ENCODE data around the gene CTAGE1. TPM values are rescaled to one million over a fixed set of nuclear protein-coding genes. Genes with fewer than 3 reads are reported as not detected.

CTAGE1 gene, protein sequence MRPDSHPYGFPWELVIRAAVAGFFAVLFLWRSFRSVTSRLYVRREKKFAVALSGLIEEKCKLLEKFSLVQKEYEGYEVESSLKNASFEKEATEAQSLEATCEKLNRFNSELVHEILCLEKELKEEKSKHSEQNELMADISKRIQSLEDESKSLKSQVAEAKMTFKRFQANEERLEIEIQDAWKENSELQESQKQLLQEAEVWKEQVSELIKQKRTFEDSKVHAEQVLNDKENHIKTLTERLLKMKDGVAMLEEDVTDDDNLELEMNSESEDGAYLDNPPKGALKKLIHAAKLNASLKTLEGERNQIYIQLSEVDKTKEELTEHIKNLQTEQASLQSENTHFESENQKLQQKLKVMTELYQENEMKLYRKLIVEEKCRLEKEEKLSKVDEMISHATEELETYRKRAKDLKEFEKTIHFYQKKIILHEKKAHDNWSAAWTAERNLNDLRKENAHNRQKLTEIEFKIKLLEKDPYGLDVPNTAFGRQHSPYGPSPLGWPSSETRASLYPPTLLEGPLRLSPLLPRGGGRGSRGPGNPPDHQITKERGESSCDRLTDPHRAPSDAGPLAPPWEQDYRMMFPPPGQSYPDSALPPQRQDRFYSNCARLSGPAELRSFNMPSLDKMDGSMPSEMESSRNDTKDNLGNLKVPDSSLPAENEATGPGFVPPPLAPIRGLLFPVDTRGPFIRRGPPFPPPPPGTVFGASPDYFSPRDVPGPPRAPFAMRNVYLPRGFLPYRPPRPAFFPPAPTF
- 0.03 TPM in 1 of 2 replicates, not detected in the other for polyA plus RNA-seq (2013)

DNA sequence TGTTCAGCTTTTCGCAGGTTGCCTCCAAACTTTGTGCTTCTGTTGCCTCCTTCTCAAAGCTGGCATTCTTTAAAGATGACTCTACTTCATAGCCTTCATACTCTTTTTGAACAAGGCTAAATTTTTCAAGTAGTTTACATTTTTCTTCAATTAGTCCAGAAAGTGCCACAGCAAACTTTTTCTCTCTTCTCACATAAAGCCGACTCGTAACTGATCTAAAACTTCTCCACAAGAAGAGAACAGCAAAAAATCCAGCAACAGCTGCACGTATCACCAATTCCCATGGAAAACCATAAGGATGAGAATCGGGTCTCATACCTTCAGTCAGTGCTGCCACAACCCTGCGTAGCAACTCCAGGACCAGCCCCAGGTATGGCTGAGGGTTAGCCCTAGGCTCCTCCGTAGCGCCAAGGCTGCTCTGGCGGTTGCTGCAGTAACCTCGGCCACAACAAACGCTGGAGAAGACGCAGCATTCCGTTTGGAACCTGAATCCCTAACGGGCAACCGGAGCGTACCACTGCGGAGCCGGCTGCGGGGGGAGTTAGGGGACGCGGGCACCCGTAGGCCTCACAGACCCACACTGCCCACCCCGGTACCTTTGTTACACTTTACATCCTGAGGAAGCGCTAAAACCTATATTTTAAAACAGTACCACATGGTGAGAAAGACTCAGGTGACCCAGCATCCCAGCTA is at the start of gene CTAGE1:
CTAGE1 (minus strand) TSS at position 420 of the 693 bp plus-strand sequence; CDS start at position 316, 104 bp downstream.
- Histone ChIP-seq H3K18ac (ENCODE audit: low read length) (no peak within 1 kb of the TSS), H3K9me3 (ENCODE audit: insufficient read depth, low read depth, low read length) (peaks cover 4% of the 10 kb centered on the region), H2AK5ac (ENCODE audit: low read length) (no peak within 1 kb of the TSS), H3K9ac (ENCODE audit: low read length) (no peak within 1 kb of the TSS), H3K23ac (ENCODE audit: low read length) (no peak within 1 kb of the TSS), H3K4ac (ENCODE audit: low read depth, low read length) (no peak within 1 kb of the TSS), H2BK5ac (ENCODE audit: low read depth, low read length, poor library complexity) (no peak within 1 kb of the TSS), H2BK12ac (ENCODE audit: low read length) (no peak within 1 kb of the TSS), H4K91ac (ENCODE audit: low read depth, low read length) (no peak within 1 kb of the TSS), H4K8ac (ENCODE audit: low read depth, low read length) (no peak within 1 kb of the TSS), H3K4me2 (ENCODE audit: low read length) (no peak within 1 kb of the TSS), H3K4me1 (ENCODE audit: control insufficient read depth in 1 of 2, insufficient read depth in 2 of 2, low read length in 2 of 2) (peaks cover 3 to 5% of the 10 kb centered on the region in 2 experiments), H2AFZ (ENCODE audit: insufficient read depth, low read length, poor library complexity) (no peak within 1 kb of the TSS), H4K12ac (ENCODE audit: low read depth, low read length) (no peak within 1 kb of the TSS), H3K79me1 (ENCODE audit: low read length) (no peaks in the 10 kb centered on the region), H2BK120ac (ENCODE audit: insufficient read depth, low read length, poor library complexity) (peak within 1 kb of the TSS; percentile 1), H3K14ac (ENCODE audit: low read length) (no peak within 1 kb of the TSS), H3K27ac (ENCODE audit: low read depth, low read length) (no peak within 1 kb of the TSS), H3K4me3 (ENCODE audit: low read depth, low read length) (no peak within 1 kb of the TSS), H3K36me3 (ENCODE audit: control insufficient read depth in 1 of 2, insufficient read depth in 2 of 2, low read length in 2 of 2) (no peaks in the 10 kb centered on the region), H3K27me3 (ENCODE audit: insufficient read depth, low read length) (no peaks in the 10 kb centered on the region), H3K79me2 (ENCODE audit: control insufficient read depth, insufficient read depth, low read length, poor library complexity) (no peaks in the 10 kb centered on the region)
- DNase-seq = peak; percentile 91 to 93
- no CpG with 5 or more reads among the region's 24 CpGs for WGBS (ENCODE audit: extremely low coverage, insufficient coverage, insufficient read length)

GRCh38 chr18:22466608-22467395 is 49.1 kb upstream of the CTAGE1 start:
- no peaks in the 10 kb centered on the region for H3K9me3 ChIP-seq (ENCODE audit: insufficient read depth, low read depth, low read length)
- no peak overlapping the region for H4K8ac ChIP-seq (ENCODE audit: low read depth, low read length)
- no peak overlapping the region for H3K4me3 ChIP-seq (ENCODE audit: low read depth, low read length)
- no peak overlapping the region for H2AK5ac ChIP-seq (ENCODE audit: low read length)
- H2BK120ac ChIP-seq (ENCODE audit: insufficient read depth, low read length, poor library complexity) = peak overlapping the region; percentile 33
- no peak overlapping the region for H3K4ac ChIP-seq (ENCODE audit: low read depth, low read length)
- H3K18ac ChIP-seq (ENCODE audit: low read length) = no peak overlapping the region
- H3K36me3 ChIP-seq (ENCODE audit: control insufficient read depth in 1 of 2, insufficient read depth in 2 of 2, low read length in 2 of 2) = no peaks in the 10 kb centered on the region
- peak overlapping the region; percentile 25 for H3K14ac ChIP-seq (ENCODE audit: low read length)
- no peak overlapping the region for H3K9ac ChIP-seq (ENCODE audit: low read length)
- H3K79me1 ChIP-seq (ENCODE audit: low read length) = no peaks in the 10 kb centered on the region
- WGBS (ENCODE audit: extremely low coverage, insufficient coverage, insufficient read length) = no CpG with 5 or more reads among the region's 3 CpGs
- H2AFZ ChIP-seq (ENCODE audit: insufficient read depth, low read length, poor library complexity) = no peak overlapping the region
- H2BK5ac ChIP-seq (ENCODE audit: low read depth, low read length, poor library complexity) = no peak overlapping the region
- H3K23ac ChIP-seq (ENCODE audit: low read length) = no peak overlapping the region
- H3K27ac ChIP-seq (ENCODE audit: low read depth, low read length) = peak overlapping the region; percentile 45
- peak; percentile 85 to 92 for DNase-seq
- H4K91ac ChIP-seq (ENCODE audit: low read depth, low read length) = peak overlapping the region; percentile 5
- no peaks in the 10 kb centered on the region for H3K79me2 ChIP-seq (ENCODE audit: control insufficient read depth, insufficient read depth, low read length, poor library complexity)
- peak overlapping the region; percentile 47 for H2BK12ac ChIP-seq (ENCODE audit: low read length)
- peaks cover 14 to 22% of the 10 kb centered on the region in 2 experiments for H3K4me1 ChIP-seq (ENCODE audit: control insufficient read depth in 1 of 2, insufficient read depth in 2 of 2, low read length in 2 of 2)
- H3K27me3 ChIP-seq (ENCODE audit: insufficient read depth, low read length) = no peaks in the 10 kb centered on the region
- H3K4me2 ChIP-seq (ENCODE audit: low read length) = peak overlapping the region; percentile 26
- H4K12ac ChIP-seq (ENCODE audit: low read depth, low read length) = no peak overlapping the region

DNA sequence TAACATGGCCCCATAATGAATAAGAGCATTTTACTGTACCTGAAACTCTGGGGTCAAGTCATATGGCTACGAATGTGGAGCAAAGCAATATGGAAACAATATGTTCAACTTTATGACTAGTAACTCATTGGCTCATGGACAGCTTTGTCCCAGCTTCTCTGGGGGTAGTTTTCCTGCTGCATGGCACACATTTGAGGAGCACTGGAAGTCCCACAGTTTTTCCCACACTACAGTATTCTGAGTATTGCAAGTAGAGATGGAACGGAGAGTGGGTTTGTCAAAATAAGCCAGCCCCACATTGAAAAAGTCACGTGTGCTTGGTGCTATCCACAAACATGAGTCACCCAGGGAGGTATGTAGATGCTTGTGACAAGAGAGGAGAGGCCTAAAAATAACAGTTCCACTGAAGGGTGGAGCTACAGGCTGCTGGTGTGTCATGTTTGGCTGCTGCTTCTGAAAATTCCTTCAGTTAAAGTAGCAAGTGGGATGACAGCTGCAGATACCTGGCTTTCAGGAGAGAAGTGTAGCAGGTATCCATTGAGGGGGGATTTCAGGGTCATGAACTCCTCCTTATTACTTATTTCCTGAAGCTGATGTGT is 48.2 kb upstream of the CTAGE1 start:
- no peak overlapping the region for H2BK5ac ChIP-seq (ENCODE audit: low read depth, low read length, poor library complexity)
- H3K36me3 ChIP-seq (ENCODE audit: control insufficient read depth in 1 of 2, insufficient read depth in 2 of 2, low read length in 2 of 2) = no peaks in the 10 kb centered on the region
- H2BK120ac ChIP-seq (ENCODE audit: insufficient read depth, low read length, poor library complexity) = no peak overlapping the region
- no peak overlapping the region for H3K4ac ChIP-seq (ENCODE audit: low read depth, low read length)
- H3K4me1 ChIP-seq (ENCODE audit: control insufficient read depth in 1 of 2, insufficient read depth in 2 of 2, low read length in 2 of 2) = peaks cover 14 to 21% of the 10 kb centered on the region in 2 experiments
- no peak overlapping the region for H3K9ac ChIP-seq (ENCODE audit: low read length)
- H3K27ac ChIP-seq (ENCODE audit: low read depth, low read length) = peak overlapping the region; percentile 45
- no peak overlapping the region for H4K91ac ChIP-seq (ENCODE audit: low read depth, low read length)
- H4K12ac ChIP-seq (ENCODE audit: low read depth, low read length) = no peak overlapping the region
- H3K9me3 ChIP-seq (ENCODE audit: insufficient read depth, low read depth, low read length) = no peaks in the 10 kb centered on the region
- peak; percentile 83 to 90 for DNase-seq
- H3K18ac ChIP-seq (ENCODE audit: low read length) = no peak overlapping the region
- no peaks in the 10 kb centered on the region for H3K79me1 ChIP-seq (ENCODE audit: low read length)
- no peak overlapping the region for H2AK5ac ChIP-seq (ENCODE audit: low read length)
- H3K27me3 ChIP-seq (ENCODE audit: insufficient read depth, low read length) = no peaks in the 10 kb centered on the region
- no CpG with 5 or more reads among the region's 3 CpGs for WGBS (ENCODE audit: extremely low coverage, insufficient coverage, insufficient read length)
- H3K23ac ChIP-seq (ENCODE audit: low read length) = no peak overlapping the region
- no peak overlapping the region for H3K4me3 ChIP-seq (ENCODE audit: low read depth, low read length)
- no peak overlapping the region for H3K14ac ChIP-seq (ENCODE audit: low read length)
- no peak overlapping the region for H2AFZ ChIP-seq (ENCODE audit: insufficient read depth, low read length, poor library complexity)
- no peak overlapping the region for H2BK12ac ChIP-seq (ENCODE audit: low read length)
- no peaks in the 10 kb centered on the region for H3K79me2 ChIP-seq (ENCODE audit: control insufficient read depth, insufficient read depth, low read length, poor library complexity)
- H3K4me2 ChIP-seq (ENCODE audit: low read length) = peak overlapping the region; percentile 26
- no peak overlapping the region for H4K8ac ChIP-seq (ENCODE audit: low read depth, low read length)

Measured in trophoblast cell (in vitro differentiated cells and primary cell).